Gastrocnemius medialis (tissue), 4 donors: ENCODE data around the gene GMEB2. TPM values are rescaled to one million over a fixed set of nuclear protein-coding genes. Genes with fewer than 3 reads are reported as not detected.
"Not testable (repeated sequence)": the region's sequence is repeated elsewhere in the genome, so short reads cannot be mapped to it uniquely, and the experiment has no call there.

Source experiments
- ATAC-seq, 2 donors: fragments of 150-250 bp; one replicate each; pipeline ENCODE4 v1.9.1; 2016
- DNase-seq, 2 donors: peaks; one replicate each; pipeline ENCODE4 v3.0.0-alpha.2; 2019
- H3K27ac ChIP-seq, 4 donors: fragments of 200-600 bp; sonication (generic); 1 replicate in 1 of 4; 2 replicates in 3 of 4; pipeline ENCODE4 v1.5.1; 2016 to 2018; ENCODE audit warnings: mild to moderate bottlenecking in 2 of 4, moderate library complexity in 1 of 4
- H3K27me3 ChIP-seq, 3 donors: fragments of 200-600 bp; sonication (generic) in 2 of 3; 1 replicate in 1 of 3; 2 replicates in 2 of 3; pipeline versions ENCODE4 v1.5.1 to v1.6.0; 2016 to 2019; ENCODE audit warnings: mild to moderate bottlenecking in 1 of 3, moderate library complexity in 1 of 3
- H3K36me3 ChIP-seq, 2 donors: fragments of 200-600 bp; sonication (generic) in 1 of 2; one replicate each; pipeline ENCODE4 v1.5.1; 2017 to 2018
- H3K4me1 ChIP-seq, 2 donors: fragments of 200-600 bp; sonication (generic) in 1 of 2; one replicate each; pipeline ENCODE4 v1.5.1; 2016 to 2017; ENCODE audit warnings: mild to moderate bottlenecking in 2 of 2
- H3K4me3 ChIP-seq, 4 donors: fragments of 200-600 bp; sonication (generic) in 3 of 4; 1 replicate in 1 of 4; 2 replicates in 3 of 4; pipeline ENCODE4 v1.5.1; 2016 to 2019; ENCODE audit warnings: mild to moderate bottlenecking in 2 of 4
- H3K9me3 ChIP-seq, 3 donors: fragments of 200-600 bp; sonication (generic) in 2 of 3; 1 replicate in 1 of 3; 2 replicates in 2 of 3; pipeline ENCODE4 v1.5.1; 2016 to 2019
- POLR2A ChIP-seq, 2 donors: fragments of 450-650 bp; IDR thresholded peaks; one replicate each; pipeline ENCODE4 v1.6.1; 2017; ENCODE audit warnings: antibody characterized with exemption in 2 of 2, mild to moderate bottlenecking in 2 of 2, moderate library complexity in 2 of 2
- in situ Hi-C, 4 donors: fragments of 200-750 bp; cut with MboI; loops; one replicate each; pipeline versions ENCODE4 v1.15.0 to v1.8.0; 2017; ENCODE audit warnings: low sequenced_read_pairs in 4 of 4
- intact Hi-C: fragments of 100-400 bp; cut with DNase I; formaldehyde crosslinking; loops from one replicate; pipeline ENCODE4 v1.15.1; 2023; ENCODE audit warnings: low total_unique reads
- total RNA-seq, 4 donors: library from RNA; depleted of rRNA; stranded (reverse); fragments of >200 nt; gene quantifications; one replicate each; pipeline versions ENCODE4 v1.1.0 to v1.2.3, GENCODE V29; 2016
- TF ChIP-seq, protein P1 (sequence below), 5 experiments: fragments of 450-650 bp in 3 of 5; fragments of 200-600 bp in 2 of 5; sonication (generic) in 2 of 5; IDR thresholded peaks in 4 of 5; conservative IDR thresholded peaks in 1 of 5; 1 replicate in 4 of 5; 2 replicates in 1 of 5; pipeline ENCODE4 v1.5.1; 2016 to 2019; ENCODE audit warnings: antibody characterized with exemption in 5 of 5, mild to moderate bottlenecking in 3 of 5, moderate library complexity in 3 of 5

Gene GMEB2
- total RNA-seq, 4 donors from 2014 or later, result 6.1 to 14.3 (median 6.8) TPM

GRCh38 chr20:63653041-63653973 lies 26.4 kb upstream of the GMEB2 start, which contains the start of gene STMN3:
Gene STMN3 (minus strand): TSS chr20:63653424. CDS start chr20:63653345, 79 bp downstream.
- Histone ChIP-seq H3K36me3 (no peaks in the 10 kb centered on the region), H3K4me3 (peak within 1 kb of the TSS; percentile 42 to 57 (median 50)), H3K9me3 (no peaks in the 10 kb centered on the region), H3K4me1 (peaks cover 15 to 22% of the 10 kb centered on the region in 2 donors), H3K27me3 (peaks cover 15 to 21% (median 18%) of the 10 kb centered on the region in 3 donors), H3K27ac (peak within 1 kb of the TSS in 1 of 4 donors; percentile 25)
- no peak for TF ChIP-seq POLR2A (IDR thresholded peaks at IDR 0.05)
- TF ChIP-seq, protein P1, sequence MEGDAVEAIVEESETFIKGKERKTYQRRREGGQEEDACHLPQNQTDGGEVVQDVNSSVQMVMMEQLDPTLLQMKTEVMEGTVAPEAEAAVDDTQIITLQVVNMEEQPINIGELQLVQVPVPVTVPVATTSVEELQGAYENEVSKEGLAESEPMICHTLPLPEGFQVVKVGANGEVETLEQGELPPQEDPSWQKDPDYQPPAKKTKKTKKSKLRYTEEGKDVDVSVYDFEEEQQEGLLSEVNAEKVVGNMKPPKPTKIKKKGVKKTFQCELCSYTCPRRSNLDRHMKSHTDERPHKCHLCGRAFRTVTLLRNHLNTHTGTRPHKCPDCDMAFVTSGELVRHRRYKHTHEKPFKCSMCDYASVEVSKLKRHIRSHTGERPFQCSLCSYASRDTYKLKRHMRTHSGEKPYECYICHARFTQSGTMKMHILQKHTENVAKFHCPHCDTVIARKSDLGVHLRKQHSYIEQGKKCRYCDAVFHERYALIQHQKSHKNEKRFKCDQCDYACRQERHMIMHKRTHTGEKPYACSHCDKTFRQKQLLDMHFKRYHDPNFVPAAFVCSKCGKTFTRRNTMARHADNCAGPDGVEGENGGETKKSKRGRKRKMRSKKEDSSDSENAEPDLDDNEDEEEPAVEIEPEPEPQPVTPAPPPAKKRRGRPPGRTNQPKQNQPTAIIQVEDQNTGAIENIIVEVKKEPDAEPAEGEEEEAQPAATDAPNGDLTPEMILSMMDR (IDR thresholded peaks at IDR 0.05 in 4 of 5, conservative IDR thresholded peaks at IDR 0.05 in 1 of 5), result no peak
- in situ Hi-C loops, result loop anchor here in 1 of 4 donors (10.0 kb wide), 1 partner anchor 61 kb away; no protein-coding TSS in a partner anchor
- peak; percentile 43 to 50 for DNase-seq
- intact Hi-C loops, result no loop called here
- peak; percentile 12 to 13 for ATAC-seq

DNA sequence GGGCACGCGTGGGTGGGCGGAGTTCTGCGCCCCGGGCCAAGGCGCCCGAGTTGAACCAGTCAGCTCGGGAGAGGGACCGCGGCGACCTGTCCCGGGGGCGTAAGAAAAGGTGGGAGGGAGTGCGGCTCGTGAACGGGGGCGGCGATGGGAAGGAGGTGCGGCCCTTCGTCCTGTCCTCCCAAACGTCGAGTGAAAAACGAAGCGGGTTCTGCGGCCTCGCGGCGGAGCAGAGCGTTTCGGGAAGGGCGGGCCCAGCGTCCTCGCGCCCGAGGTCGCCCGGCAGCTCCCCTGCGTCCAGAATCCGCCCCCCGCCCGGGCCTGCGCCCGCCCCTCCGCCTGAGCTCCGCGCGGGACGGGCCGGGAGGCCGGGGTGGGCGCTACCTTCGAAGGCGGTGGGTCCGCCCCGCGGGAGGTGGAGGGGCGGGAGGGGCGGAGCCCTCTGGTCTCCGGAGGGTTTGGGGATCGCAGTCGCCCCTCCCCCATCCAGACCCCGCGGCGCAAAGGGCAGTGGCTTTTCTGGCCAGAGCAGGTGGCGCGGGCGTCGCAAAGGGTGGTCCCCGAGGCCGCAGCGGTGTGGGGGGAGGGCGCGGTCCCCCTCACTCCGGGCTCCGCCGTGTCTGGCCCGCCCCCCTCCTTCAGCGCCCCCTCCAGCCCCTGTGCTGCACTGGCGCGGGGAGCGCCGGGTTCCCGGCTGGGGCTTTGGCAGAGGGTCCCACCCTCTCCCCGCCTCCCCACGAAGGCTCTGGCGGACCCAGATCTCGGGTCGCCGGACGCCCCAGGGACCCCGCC lies 25.5 kb upstream of the GMEB2 start:
- intact Hi-C loops, result no loop called here
- Histone ChIP-seq H3K4me1 (peaks cover 12 to 17% of the 10 kb centered on the region in 2 donors), H3K4me3 (peak overlapping the region; percentile 42 to 57 (median 50)), H3K9me3 (no peaks in the 10 kb centered on the region), H3K27ac (no peak overlapping the region), H3K36me3 (no peaks in the 10 kb centered on the region), H3K27me3 (peaks cover 15 to 21% (median 18%) of the 10 kb centered on the region in 3 donors)
- ATAC-seq (no peak), DNase-seq (no peak)
- in situ Hi-C loops, result loop anchor here in 1 of 4 donors (10.0 kb wide), 1 partner anchor 62 kb away; no protein-coding TSS in a partner anchor
- TF ChIP-seq, protein P1 (IDR thresholded peaks at IDR 0.05 in 4 of 5, conservative IDR thresholded peaks at IDR 0.05 in 1 of 5), result no peak
- no peak for TF ChIP-seq POLR2A (IDR thresholded peaks at IDR 0.05)

- in situ Hi-C loops, result loop anchor here in 1 of 4 donors (10.0 kb wide), 1 partner anchor 63 kb away; no protein-coding TSS in a partner anchor
- intact Hi-C loops, result no loop called here
- peaks cover 6 to 12% of the 10 kb centered on the region in 2 donors for H3K4me1 ChIP-seq
- H3K27ac ChIP-seq, result no peak overlapping the region
- no peaks in the 10 kb centered on the region for H3K9me3 ChIP-seq
- H3K36me3 ChIP-seq, result no peaks in the 10 kb centered on the region
- H3K4me3 ChIP-seq, result peak overlapping the region in 3 of 4 donors; percentile 48 to 57 (median 51)
- DNase-seq (no peak), ATAC-seq (no peak)
- peaks cover 15 to 21% (median 18%) of the 10 kb centered on the region in 3 donors for H3K27me3 ChIP-seq
- TF ChIP-seq, protein P1 (IDR thresholded peaks at IDR 0.05 in 4 of 5, conservative IDR thresholded peaks at IDR 0.05 in 1 of 5), result no peak
Measured at GRCh38 chr20:63651942-63652191, 25.0 kb upstream of the GMEB2 start.

DNA sequence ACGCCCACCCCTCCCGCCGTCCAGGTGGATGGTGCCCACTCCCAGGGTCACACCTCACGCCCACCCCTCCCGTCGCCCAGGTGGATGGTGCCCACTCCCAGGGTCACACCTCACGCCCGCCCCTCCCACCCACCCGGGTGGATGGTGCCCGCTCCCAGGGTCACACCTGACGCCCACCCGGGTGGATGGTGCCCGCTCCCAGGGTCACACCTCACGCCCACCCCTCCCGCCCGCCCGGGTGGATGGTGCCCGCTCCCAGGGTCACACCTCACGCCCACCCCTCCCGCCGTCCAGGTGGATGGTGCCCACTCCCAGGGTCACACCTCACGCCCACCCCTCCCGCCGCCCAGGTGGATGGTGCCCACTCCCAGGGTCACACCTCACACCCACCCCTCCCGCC lies 23.6 kb upstream of the GMEB2 start:
- H3K9me3 ChIP-seq, H3K36me3 ChIP-seq, DNase-seq, intact Hi-C loops, H3K4me3 ChIP-seq, H3K27ac ChIP-seq, ATAC-seq: not testable (repeated sequence)
- in situ Hi-C loops, result loop anchor here in 1 of 4 donors (10.0 kb wide), 1 partner anchor 64 kb away; no protein-coding TSS in a partner anchor
- Histone ChIP-seq H3K27me3 (peaks cover 15 to 21% (median 18%) of the 10 kb centered on the region in 3 donors), H3K4me1 (peaks cover 4 to 11% of the 10 kb centered on the region in 2 donors)
